ENCODE measurements around the gene MBLAC1. TPM values are rescaled to one million over a fixed set of nuclear protein-coding genes. Genes with fewer than 3 reads are reported as not detected.

MBLAC1 gene
- total and polyA plus RNA-seq, 9 of the 15 experiments (the other 6 are each of a cell fraction or from before 2014, with no cell fraction given): 0.03 to 3.1 (median 0.52) TPM

GRCh38 chr7:100154651-100155491, 28.1 kb downstream of the MBLAC1 start (continued):
- TF ChIP-seq RBM22 (IDR thresholded peaks at IDR 0.05; ENCODE audit: low read depth, low read length, poor library complexity, severe bottlenecking) (peak; percentile 74), FIP1L1 (IDR thresholded peaks at IDR 0.05; ENCODE audit: low read depth, low read length, poor library complexity, severe bottlenecking) (peak; percentile 29), ARID3A (IDR thresholded peaks at IDR 0.05; ENCODE audit: borderline replicate concordance, low read depth, low read length) (no peak), HMGN3 (IDR thresholded peaks at IDR 0.05; ENCODE audit: borderline replicate concordance, extremely low read depth, insufficient read length, low read depth, low read length) (peak; percentile 13), PML (IDR thresholded peaks at IDR 0.05; ENCODE audit: low read length) (no peak), RNF2 (IDR thresholded peaks at IDR 0.05) (no peak), BHLHE40 (IDR thresholded peaks at IDR 0.05; ENCODE audit: low read length) (no peak), C11orf30 (IDR thresholded peaks at IDR 0.05; ENCODE audit: low read depth) (no peak), IRF1 (CRISPR knock-in tag; IDR thresholded peaks at IDR 0.05; ENCODE audit: borderline replicate concordance) (no peak), ELF4 (CRISPR knock-in tag; IDR thresholded peaks at IDR 0.05) (no peak), ZBTB12 (CRISPR knock-in tag; IDR thresholded peaks at IDR 0.05) (no peak), BRF1 (IDR thresholded peaks at IDR 0.05; ENCODE audit: borderline replicate concordance, extremely low read depth, insufficient read length) (no peak), POLR2A (conservative IDR thresholded peaks at IDR 0.05) (peak; percentile 21; the same call in 1 of the 2 replicates), HDAC3 (IDR thresholded peaks at IDR 0.05; ENCODE audit: borderline replicate concordance, partially characterized antibody) (no peak), RBFOX2 (IDR thresholded peaks at IDR 0.05; ENCODE audit: low read depth, low read length) (peak; percentile 79), RCOR1 (IDR thresholded peaks at IDR 0.05; ENCODE audit: borderline replicate concordance in 1 of 2, low read depth in 2 of 2, low read length in 2 of 2) (no peak), ZNF76 (CRISPR knock-in tag; IDR thresholded peaks at IDR 0.05; ENCODE audit: borderline replicate concordance) (no peak), POLR2G (IDR thresholded peaks at IDR 0.05; ENCODE audit: low read depth, low read length) (peak; percentile 78; the same call in 1 of the 2 replicates)
